ENCODE measurements around the gene AMPH.

DNA sequence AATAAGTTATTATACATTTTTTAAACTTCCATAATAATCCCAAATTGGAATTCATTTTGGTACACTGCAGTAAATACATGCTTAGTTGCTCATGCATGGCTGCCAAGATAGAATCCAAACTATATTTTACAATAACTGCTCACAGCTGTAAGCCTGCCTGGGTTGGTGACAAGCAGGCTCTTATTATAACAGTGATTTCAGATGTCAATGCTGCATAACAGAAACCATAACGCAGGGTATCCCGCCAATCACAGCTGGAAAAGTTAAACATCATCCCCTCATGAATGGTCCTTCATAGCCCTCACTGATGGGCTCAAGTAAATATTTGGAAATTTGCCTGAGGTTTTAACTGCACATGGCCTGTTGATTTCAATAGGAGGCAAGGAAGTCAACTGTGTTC is 149.8 kb downstream of the AMPH start:
- TF ChIP-seq POLR2AphosphoS5 (IDR thresholded peaks at IDR 0.05; ENCODE audit: low read depth, low read length) (no peak), TAF1 (IDR thresholded peaks at IDR 0.05; ENCODE audit: borderline replicate concordance, insufficient read depth, low read length) (no peak), SIN3A (IDR thresholded peaks at IDR 0.05; ENCODE audit: borderline replicate concordance, insufficient read depth, low read length) (no peak), FOXP2 (optimal IDR thresholded peaks at IDR 0.05; ENCODE audit: borderline replicate concordance, extremely low read depth, extremely low read length, insufficient read depth) (no peak)
- TF ChIP-seq, protein P1, sequence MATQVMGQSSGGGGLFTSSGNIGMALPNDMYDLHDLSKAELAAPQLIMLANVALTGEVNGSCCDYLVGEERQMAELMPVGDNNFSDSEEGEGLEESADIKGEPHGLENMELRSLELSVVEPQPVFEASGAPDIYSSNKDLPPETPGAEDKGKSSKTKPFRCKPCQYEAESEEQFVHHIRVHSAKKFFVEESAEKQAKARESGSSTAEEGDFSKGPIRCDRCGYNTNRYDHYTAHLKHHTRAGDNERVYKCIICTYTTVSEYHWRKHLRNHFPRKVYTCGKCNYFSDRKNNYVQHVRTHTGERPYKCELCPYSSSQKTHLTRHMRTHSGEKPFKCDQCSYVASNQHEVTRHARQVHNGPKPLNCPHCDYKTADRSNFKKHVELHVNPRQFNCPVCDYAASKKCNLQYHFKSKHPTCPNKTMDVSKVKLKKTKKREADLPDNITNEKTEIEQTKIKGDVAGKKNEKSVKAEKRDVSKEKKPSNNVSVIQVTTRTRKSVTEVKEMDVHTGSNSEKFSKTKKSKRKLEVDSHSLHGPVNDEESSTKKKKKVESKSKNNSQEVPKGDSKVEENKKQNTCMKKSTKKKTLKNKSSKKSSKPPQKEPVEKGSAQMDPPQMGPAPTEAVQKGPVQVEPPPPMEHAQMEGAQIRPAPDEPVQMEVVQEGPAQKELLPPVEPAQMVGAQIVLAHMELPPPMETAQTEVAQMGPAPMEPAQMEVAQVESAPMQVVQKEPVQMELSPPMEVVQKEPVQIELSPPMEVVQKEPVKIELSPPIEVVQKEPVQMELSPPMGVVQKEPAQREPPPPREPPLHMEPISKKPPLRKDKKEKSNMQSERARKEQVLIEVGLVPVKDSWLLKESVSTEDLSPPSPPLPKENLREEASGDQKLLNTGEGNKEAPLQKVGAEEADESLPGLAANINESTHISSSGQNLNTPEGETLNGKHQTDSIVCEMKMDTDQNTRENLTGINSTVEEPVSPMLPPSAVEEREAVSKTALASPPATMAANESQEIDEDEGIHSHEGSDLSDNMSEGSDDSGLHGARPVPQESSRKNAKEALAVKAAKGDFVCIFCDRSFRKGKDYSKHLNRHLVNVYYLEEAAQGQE (IDR thresholded peaks at IDR 0.05; ENCODE audit: insufficient read depth in 1 of 2, low read depth in 2 of 2, low read length in 2 of 2) = no peak

Data from PFSK-1 (cell line).